Activated T-cell treated with anti-CD3 and anti-CD28 coated beads, Interleukin-2, amount 50 U/mL, for 24 hours (primary cell): ENCODE measurements around the gene RGN.

Experiments
- DNase-seq: peaks from one replicate; pipeline ENCODE4 v3.0.0-alpha.2; 2020
- H3K27ac Mint-ChIP-seq: 2 replicates; pipeline ENCODE4 v1.8.0; 2020; ENCODE audit warnings: mild to moderate bottlenecking, mixed read lengths
- H3K27me3 Mint-ChIP-seq: 2 replicates; pipeline ENCODE4 v1.8.0; 2020; ENCODE audit warnings: mixed read lengths
- H3K36me3 Mint-ChIP-seq: 2 replicates; pipeline ENCODE4 v1.8.0; 2020; ENCODE audit warnings: low read depth, mixed read lengths
- H3K4me1 Mint-ChIP-seq: 2 replicates; pipeline ENCODE4 v1.8.0; 2020; ENCODE audit warnings: low read depth, mixed read lengths
- H3K4me3 Mint-ChIP-seq: 2 replicates; pipeline ENCODE4 v1.8.0; 2020; ENCODE audit warnings: mild to moderate bottlenecking, moderate library complexity, mixed read lengths
- H3K9me3 Mint-ChIP-seq: 2 replicates; pipeline ENCODE4 v1.8.0; 2020; ENCODE audit warnings: mixed read lengths

The RGN gene

DNA sequence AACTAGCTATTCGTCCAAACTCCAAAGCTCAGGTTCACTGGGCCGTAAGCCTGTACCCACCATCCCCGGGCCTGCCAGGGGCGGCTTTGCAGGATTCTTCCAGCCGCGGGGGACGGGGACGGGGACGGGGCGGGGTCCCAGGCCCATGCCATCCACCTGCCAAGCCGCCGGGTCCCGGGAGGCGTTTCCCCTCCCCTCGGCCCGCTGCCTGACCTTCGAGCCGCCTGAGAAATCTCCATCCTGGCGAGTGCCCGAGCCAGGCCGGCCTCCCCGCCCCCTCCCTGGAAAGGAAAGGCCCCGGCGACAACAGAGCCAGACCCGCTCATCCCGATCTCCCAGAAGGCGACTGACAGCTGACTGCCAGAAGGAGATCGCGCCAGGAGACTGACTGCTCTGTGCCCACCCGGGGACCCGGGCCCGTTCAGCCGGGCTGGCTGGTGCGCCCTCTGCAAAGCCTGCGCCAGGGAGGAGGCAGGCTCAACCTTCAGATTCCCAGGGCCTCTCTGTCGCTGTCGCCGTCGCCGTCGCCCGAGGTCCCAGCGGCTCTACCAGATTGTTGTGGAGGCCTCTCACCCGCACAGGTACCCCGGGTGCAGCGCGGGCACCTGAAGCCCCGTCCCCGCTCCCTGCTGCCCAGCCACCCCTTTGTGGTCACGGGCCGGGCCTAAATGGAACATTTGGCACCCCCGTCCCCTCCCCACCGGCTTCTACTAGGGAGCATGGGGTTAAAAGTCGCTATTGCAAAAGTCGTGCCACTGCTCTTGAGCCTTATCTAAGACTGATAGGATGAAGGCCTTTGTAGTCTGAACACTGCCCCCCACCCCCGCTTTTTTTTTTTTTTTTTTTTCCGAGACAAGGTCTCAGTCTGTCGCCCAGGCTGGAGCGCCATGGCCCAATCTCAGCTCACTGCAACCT, at the start of gene RGN:
TSS of gene RGN (plus strand) at position 315 of the 915 bp plus-strand sequence. CDS start 2,702 bp downstream, outside the sequence.
- no peak within 1 kb of the TSS for H3K27ac Mint-ChIP-seq
- DNase-seq: no peak
- no peaks in the 10 kb centered on the region for H3K9me3 Mint-ChIP-seq
- H3K4me1 Mint-ChIP-seq: no peaks in the 10 kb centered on the region
- no peak within 1 kb of the TSS for H3K4me3 Mint-ChIP-seq
- H3K36me3 Mint-ChIP-seq: no peaks in the 10 kb centered on the region
- H3K27me3 Mint-ChIP-seq: peaks cover 27% of the 10 kb centered on the region

DNA sequence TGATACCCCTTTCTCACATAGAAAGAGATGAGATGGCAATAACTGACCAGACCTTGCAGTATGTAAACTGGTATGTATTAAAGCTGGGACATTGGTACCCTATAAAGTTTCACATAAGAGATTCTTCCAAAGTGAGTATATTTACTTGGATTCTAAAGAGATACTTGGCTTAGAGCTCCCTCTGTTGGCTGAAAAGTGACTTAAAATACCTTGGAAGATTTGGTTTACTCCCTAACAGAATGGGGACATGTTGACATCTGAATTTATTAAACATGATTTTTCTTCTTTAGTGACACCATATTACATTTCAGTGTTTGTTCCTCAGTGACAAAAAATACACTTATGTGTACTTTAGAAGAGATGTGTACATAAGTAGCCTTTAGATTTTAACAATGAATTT, 47.9 kb upstream of the RGN start:
- H3K27ac Mint-ChIP-seq: no peak overlapping the region
- peaks cover 30% of the 10 kb centered on the region for H3K27me3 Mint-ChIP-seq
- no peaks in the 10 kb centered on the region for H3K4me1 Mint-ChIP-seq
- no peaks in the 10 kb centered on the region for H3K9me3 Mint-ChIP-seq
- H3K36me3 Mint-ChIP-seq: no peaks in the 10 kb centered on the region
- H3K4me3 Mint-ChIP-seq: no peak overlapping the region
- no peak for DNase-seq

DNA sequence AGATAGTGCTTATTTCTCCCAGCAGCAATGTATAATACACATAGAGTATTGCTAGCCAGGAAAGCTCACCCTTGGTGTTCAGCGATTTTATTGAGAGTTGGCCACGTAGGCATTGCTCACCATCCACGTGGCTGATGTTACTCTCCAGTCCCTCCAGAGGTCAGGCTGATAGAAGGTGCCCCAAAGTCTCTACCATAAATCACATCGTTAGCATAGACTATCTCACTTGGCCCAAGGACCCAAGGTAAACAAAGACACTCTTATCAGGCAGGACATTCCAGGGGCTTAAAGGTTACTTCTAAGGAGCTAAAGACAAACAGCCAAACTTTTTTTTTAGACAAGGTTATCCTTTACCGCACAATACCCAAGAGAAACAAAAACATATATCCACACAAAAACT, 30.3 kb upstream of the RGN start:
- peaks cover 19% of the 10 kb centered on the region for H3K27me3 Mint-ChIP-seq
- H3K4me3 Mint-ChIP-seq: no peak overlapping the region
- no peaks in the 10 kb centered on the region for H3K4me1 Mint-ChIP-seq
- no peak overlapping the region for H3K27ac Mint-ChIP-seq
- no peaks in the 10 kb centered on the region for H3K36me3 Mint-ChIP-seq
- DNase-seq: no peak
- peaks cover 12% of the 10 kb centered on the region for H3K9me3 Mint-ChIP-seq

DNA sequence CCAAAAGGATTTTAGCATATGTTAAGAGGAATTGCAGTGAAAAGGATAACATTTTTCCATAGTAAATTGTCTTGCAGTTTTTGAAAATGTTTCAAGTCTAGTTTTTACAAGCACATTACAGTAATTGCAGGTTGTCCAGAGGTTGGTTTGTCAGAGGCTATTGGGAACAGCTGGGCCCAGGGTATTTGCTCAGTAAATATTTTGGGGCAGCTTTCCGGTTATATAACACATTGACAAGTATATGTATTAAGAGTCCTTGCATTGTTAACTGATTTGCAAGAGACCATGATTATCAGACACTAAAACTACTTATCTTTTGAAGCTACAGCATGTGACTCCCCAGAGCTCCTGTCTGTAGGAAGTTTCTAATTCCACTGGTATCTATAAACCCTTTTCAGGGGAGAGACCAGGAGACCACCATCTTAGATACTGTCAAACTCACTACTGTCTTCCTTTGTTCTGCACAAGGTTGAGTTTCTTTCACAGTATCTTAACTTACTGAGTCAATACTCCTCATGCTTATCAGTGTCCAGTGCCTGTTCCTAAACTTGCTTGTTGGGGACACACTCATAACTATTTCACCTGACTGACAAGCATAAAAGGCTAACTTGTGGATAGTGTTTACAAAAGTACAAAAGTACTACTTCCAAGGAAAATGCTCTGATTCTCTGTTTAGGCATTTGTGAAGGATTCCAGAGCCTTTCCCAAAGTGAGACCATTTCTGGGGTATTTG, 18.9 kb upstream of the RGN start:
- no peaks in the 10 kb centered on the region for H3K36me3 Mint-ChIP-seq
- H3K27ac Mint-ChIP-seq: no peak overlapping the region
- peaks cover 60% of the 10 kb centered on the region for H3K27me3 Mint-ChIP-seq
- no peak for DNase-seq
- H3K9me3 Mint-ChIP-seq: no peaks in the 10 kb centered on the region
- H3K4me3 Mint-ChIP-seq: no peak overlapping the region
- H3K4me1 Mint-ChIP-seq: no peaks in the 10 kb centered on the region

DNA sequence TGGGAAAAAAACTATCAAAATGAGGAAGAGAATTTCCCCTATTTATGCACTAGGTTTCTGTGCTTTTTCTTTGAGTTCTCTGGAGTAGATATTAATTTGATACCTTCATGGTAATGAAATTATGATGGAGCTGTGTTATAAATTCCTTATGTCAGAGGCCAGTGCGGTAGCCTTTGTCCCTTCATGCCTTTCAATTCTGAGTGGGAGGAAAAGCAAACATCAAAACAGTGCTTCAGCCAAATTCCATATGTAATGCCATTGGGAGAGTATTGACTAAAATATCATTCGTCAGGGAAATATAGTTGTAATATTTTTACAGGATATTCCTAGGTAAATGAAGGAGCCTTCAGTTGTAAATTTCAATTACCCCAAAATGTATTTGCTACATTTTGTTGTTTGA, 17.5 kb upstream of the RGN start:
- H3K4me1 Mint-ChIP-seq: no peaks in the 10 kb centered on the region
- H3K36me3 Mint-ChIP-seq: no peaks in the 10 kb centered on the region

DNA sequence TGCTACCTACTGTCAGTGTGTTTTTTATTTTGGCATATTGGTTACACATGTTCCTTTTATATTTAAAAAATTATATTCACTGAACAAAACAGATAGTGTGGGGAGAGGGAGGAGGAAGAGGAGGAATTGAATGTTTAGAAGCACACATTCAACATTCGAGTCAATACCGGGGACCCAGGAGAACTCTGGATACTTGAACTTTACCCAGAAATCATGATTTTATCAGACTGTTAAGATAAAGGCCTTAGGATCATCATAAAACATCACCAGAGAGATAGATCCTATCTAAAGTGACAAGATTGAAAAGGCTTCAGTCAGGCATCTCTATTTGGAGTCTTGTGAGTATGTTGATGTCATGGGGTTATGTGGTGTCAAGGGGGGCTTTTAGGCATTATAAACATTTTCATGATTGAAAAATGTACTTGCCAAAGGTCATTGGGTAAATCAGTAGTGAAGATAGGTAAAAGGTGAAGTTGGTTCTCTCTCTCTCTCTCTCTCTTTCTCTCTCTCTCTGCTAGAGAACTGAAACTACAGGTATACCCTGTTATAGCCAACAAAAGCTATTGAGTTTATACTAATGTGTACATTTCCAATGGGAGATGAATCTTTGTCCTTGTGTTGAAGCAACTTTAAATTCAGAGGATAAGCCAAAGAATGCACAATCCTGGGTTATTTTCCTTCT, 16.9 kb upstream of the RGN start:
- H3K27me3 Mint-ChIP-seq: peaks cover 66% of the 10 kb centered on the region
- no peak for DNase-seq
- H3K9me3 Mint-ChIP-seq: no peaks in the 10 kb centered on the region
- H3K27ac Mint-ChIP-seq: no peak overlapping the region
- H3K4me3 Mint-ChIP-seq: no peak overlapping the region
- H3K36me3 Mint-ChIP-seq: no peaks in the 10 kb centered on the region
- no peaks in the 10 kb centered on the region for H3K4me1 Mint-ChIP-seq

More for the DNA sequence above, 17.5 kb upstream of the RGN start:
- Mint-ChIP-seq H3K27me3 (peaks cover 66% of the 10 kb centered on the region), H3K4me3 (no peak overlapping the region), H3K9me3 (no peaks in the 10 kb centered on the region), H3K27ac (no peak overlapping the region)
- DNase-seq: no peak

DNA sequence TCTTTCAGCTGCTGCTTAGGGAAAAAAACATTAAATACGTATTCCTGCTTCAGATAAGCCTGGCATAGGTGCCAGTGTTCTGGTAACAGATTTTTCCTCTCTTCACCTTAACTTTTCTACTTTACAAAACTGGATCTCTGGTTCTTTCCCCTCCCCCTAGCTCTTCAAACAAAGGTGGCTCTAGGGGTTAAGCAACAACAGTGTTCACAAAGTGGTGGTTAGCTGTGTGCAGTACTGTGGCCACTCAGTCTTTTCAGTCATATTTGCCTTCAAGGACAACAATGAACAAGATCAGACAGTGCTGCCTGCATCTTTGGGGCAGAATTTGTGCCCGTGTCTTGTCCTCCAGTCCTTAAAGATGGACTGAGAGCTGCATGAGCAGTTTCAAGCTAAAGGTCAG, 15.1 kb upstream of the RGN start:
- no peaks in the 10 kb centered on the region for H3K36me3 Mint-ChIP-seq
- no peak overlapping the region for H3K27ac Mint-ChIP-seq
- peaks cover 57% of the 10 kb centered on the region for H3K27me3 Mint-ChIP-seq
- H3K4me3 Mint-ChIP-seq: no peak overlapping the region
- no peak for DNase-seq
- no peaks in the 10 kb centered on the region for H3K4me1 Mint-ChIP-seq
- no peaks in the 10 kb centered on the region for H3K9me3 Mint-ChIP-seq

DNA sequence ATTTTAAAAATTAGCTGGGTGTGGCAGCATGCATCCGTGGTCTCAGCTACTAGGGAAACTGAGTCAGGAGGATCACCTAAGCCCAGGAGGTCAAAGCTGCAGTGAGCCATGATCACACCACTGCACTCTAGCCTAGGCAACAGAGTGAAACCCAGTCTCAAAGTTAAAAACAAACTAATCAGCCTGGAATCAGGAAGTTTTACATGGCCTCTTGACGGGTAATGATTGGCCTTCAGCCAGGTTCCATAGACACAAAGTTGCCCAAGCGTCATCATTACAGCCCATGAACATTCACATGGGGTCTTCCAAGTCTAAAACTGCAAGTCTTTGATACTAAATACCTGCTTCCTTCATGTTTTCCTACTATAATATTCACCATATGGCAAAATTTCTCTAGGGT, 10.0 kb upstream of the RGN start:
- Mint-ChIP-seq H3K36me3 (no peaks in the 10 kb centered on the region), H3K9me3 (no peaks in the 10 kb centered on the region), H3K27me3 (peaks cover 45% of the 10 kb centered on the region), H3K4me3 (no peak overlapping the region), H3K27ac (no peak overlapping the region), H3K4me1 (no peaks in the 10 kb centered on the region)
- DNase-seq: no peak

DNA sequence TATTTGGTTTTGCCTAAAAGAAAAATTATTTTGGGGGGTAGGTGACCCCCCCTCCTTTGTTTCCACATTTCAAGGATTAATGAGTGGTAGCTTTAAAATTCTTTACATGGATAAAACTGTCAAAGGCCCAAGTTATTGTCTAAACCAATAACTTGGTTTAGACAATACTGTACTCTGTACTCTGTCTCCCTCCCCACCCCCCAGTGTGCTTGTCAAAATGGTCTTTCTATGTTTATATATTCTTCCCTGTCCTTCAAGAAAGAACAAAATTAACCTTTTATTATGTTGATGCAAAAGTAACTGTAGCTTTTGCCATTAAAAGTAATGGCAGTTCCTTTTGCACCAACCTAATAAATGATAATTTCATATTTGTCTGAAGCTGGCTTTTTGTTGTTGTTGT, 9.5 kb upstream of the RGN start:
- DNase-seq: no peak
- Mint-ChIP-seq H3K36me3 (no peaks in the 10 kb centered on the region), H3K4me1 (no peaks in the 10 kb centered on the region), H3K27ac (no peak overlapping the region), H3K27me3 (peaks cover 44% of the 10 kb centered on the region), H3K4me3 (no peak overlapping the region), H3K9me3 (no peaks in the 10 kb centered on the region)

DNA sequence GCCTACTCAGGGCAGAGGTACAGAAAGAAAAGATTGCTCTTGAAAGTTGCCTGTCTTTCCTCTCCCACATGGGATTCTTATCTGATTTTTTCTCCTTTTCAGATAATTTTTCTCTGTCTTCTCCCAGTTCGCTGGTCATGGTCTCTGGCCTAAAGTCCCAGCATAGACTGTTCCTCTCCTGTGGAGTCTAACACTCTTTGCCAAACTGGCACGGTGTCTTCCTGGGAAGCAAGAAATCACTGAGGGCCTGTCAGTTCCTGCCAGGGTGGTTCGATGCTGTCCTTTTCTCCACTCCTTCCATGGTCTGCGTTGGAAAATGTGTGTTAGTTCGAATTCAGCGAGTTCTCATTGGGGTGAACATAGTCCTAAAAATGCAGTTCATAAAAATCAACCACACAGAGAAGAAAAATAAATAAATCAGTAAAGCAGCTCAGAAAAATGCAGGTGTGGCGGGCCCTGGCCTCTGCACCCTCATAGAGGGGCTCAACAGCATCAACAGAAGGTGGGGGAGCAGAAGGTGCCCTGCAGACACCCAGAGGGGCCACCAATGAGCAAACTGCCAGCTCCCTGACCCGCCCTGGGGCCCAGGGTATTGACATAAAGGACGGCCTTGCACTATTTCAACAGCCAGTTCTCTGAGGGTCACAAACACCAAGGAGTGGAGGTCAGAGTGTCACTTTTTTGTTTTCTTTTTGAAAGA, 2.1 kb downstream of the RGN start:
- Mint-ChIP-seq H3K9me3 (no peaks in the 10 kb centered on the region), H3K4me3 (no peak overlapping the region), H3K27me3 (peaks cover 33% of the 10 kb centered on the region), H3K36me3 (no peaks in the 10 kb centered on the region), H3K27ac (no peak overlapping the region), H3K4me1 (no peaks in the 10 kb centered on the region)
- no peak for DNase-seq

DNA sequence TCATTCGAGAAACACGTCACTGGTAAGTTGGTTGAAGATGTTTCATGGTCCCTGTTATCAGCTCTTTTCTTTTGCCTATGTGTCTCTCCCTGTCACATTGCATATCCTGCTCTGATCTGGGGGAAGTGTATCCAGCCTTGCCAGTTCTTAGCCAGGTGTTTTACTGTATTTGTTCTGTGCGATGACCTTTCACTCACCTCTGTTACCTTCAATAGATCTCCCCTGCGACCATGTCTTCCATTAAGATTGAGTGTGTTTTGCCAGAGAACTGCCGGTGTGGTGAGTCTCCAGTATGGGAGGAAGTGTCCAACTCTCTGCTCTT, 2.6 kb downstream of the RGN start:
- DNase-seq: no peak
- Mint-ChIP-seq H3K36me3 (no peaks in the 10 kb centered on the region), H3K27me3 (peaks cover 38% of the 10 kb centered on the region), H3K27ac (no peak overlapping the region), H3K4me3 (no peak overlapping the region), H3K9me3 (no peaks in the 10 kb centered on the region), H3K4me1 (no peaks in the 10 kb centered on the region)

DNA sequence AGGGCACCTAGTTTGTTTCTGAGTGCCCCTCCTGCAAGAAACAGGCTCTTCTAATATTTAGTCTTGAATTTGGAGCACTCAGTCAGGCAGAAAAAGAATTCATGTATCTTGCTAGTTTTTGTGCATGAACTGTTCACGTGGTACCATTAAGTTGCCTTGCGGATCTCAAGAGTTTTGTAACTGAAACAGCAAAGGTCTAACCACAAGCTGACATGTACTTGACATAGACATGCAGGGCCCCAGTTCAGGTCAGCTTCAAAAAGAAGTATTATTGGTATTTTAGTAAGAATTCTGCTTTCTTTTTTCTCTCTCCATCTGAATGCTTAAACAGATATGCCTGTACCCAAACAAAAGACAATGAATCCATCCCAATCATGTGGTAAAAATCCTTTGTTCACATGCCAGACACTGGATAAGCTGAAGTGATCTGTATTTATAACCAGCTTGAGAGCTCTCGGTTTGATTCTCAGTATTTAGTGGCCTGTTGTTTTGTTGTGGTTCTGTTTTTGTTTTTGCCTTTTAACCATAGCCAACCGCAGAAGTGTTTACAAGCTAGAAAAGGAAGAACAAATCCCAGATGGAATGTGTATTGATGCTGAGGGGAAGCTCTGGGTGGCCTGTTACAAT, 13.0 kb downstream of the RGN start:
- DNase-seq: no peak
- H3K27ac Mint-ChIP-seq: no peak overlapping the region

DNA sequence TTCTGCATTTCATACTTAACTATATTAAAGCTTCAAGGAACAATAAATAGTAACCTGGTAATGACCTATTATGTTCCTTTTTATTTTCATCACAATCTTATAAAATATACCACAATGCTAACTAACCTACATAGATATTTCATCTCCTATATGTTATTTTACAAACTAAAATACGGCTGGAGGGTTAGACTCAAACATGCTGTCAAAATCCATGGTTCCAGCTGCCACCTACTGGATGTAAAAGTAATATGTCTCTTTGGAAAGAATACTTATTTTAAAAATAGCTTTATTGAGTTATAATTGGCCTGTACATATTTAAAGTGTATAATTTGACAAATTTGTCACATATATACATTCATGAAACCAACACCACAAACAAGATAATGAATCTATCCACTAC, 15.0 kb downstream of the RGN start:
- Mint-ChIP-seq H3K9me3 (no peaks in the 10 kb centered on the region), H3K4me3 (no peak overlapping the region), H3K27me3 (peaks cover 7% of the 10 kb centered on the region), H3K36me3 (no peaks in the 10 kb centered on the region), H3K27ac (no peak overlapping the region), H3K4me1 (peaks cover 10% of the 10 kb centered on the region)
- no peak for DNase-seq

More for the DNA sequence above, 13.0 kb downstream of the RGN start:
- H3K36me3 Mint-ChIP-seq: no peaks in the 10 kb centered on the region
- H3K9me3 Mint-ChIP-seq: no peaks in the 10 kb centered on the region
- H3K4me1 Mint-ChIP-seq: peaks cover 10% of the 10 kb centered on the region
- no peak overlapping the region for H3K4me3 Mint-ChIP-seq
- H3K27me3 Mint-ChIP-seq: peaks cover 3% of the 10 kb centered on the region

DNA sequence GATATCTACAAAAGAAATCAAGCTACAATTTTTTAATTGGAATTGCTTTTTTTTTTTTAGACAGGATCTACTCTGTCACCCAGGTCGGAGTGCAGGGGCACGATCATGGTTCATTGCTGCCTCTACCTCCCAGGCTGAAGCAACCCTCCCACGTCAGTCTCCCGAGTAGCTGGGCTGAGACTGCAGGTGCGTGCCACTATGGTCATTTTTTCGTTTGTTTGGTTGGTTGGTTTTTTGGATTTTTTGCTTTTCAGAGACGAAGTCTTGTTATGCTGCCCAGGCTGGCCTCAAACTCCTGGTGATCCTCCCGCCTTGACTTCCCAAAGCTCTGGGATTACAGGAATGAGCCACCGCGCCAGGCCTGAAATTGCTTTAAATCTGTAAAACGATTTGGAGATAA, 15.6 kb downstream of the RGN start:
- no peak for DNase-seq
- Mint-ChIP-seq H3K4me1 (peaks cover 10% of the 10 kb centered on the region), H3K27ac (no peak overlapping the region), H3K9me3 (no peaks in the 10 kb centered on the region), H3K27me3 (peaks cover 14% of the 10 kb centered on the region), H3K36me3 (no peaks in the 10 kb centered on the region), H3K4me3 (no peak overlapping the region)
